Measurements from ENCODE around the gene ST13.
A peak's percentile ranks its signal among the peaks of the same experiment; 100 is the strongest.
"Not testable (repeated sequence)": the region's sequence is repeated elsewhere in the genome, so short reads cannot be mapped to it uniquely, and the experiment has no call there.

The ST13 gene

DNA sequence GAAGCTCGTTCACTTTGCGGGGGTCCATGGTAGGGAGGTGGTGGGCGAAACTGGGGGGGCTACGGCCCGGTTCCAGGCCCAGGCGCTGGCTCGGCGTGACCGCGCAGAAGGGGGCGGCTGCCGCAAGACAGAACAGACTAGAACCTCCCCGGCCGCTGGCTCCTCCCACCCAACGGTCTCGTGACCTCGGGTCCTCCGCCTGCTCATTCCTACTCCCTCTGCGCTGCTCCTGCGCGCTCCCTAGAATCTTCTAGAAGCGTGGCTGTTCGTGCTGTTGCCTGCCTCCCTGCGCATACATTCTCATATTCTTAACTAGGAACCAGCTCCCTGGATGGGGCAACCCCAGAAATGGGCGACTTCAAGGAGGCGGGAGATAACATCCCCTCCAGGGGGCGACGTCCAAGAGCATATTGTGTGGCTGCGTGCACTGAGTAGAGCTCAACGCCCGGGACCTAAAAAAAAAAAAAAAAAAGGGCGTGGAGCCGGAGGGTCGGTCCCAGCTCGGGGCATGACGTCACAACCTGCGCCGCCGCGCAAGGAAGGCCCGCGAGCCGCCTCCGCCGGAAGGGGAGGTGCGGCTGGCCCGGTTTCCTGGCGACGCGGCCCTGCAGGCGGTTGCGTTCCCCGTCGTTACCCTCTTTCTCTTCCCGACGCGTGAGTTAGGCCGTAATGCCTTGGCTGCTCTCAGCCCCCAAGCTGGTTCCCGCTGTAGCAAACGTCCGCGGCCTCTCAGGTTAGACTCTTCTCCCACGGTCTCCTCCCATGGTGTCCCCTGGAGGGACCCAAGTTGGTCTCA lies at the start of gene ST13, which contains the start of gene XPNPEP3:
ST13 (minus strand) TSS at position 127 of the 796 bp plus-strand sequence; CDS start at position 28, 99 bp downstream.
XPNPEP3 (plus strand) TSS at position 636 of the 796 bp plus-strand sequence; CDS start at position 670, 34 bp downstream.
- peak; percentile 92 for DNase-seq

DNA sequence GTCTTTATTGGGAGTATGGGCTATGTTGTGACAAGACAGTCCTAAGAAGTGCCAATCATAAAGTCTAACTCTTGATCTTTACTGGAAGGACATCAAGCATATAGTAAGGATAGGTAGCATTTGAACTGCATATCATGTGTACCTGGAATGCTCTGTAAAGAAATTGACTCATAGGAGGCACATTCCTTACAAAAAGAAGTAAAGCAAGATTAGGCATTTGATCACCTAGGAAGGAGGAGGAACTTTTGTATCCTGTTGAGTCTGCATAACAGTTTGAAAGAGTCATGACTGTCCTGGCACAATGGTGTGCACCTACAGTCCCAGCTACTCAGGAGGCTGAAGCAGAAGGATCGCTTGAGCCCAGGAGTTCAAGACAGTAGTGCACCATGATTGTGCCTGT lies 47.7 kb upstream of the ST13 start:
- no peak for DNase-seq

DNA sequence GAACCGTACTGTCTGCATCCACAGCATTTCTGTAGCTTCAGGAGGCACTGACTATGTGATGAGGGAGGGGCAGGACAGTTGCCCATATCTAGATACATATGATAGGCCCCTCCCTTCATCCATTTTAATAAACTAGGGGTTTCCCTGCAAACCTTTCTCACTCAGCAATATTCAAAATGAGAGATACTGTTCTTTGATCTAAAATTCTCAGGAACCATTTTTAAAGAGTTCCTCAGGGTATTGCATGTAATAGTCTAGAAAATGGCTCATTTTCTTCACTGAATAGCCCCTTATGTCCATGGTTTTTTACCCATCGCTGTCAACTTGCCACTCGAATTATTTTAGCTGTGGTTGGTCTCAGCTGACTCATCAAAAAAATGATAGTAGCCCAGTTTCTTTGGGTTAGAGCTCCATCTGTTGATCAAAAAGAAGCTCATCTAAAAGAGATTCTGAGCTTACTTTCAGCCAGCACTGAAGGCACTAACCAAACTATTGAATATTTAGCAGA lies 42.5 kb upstream of the ST13 start:
- DNase-seq, result peak; percentile 3

DNA sequence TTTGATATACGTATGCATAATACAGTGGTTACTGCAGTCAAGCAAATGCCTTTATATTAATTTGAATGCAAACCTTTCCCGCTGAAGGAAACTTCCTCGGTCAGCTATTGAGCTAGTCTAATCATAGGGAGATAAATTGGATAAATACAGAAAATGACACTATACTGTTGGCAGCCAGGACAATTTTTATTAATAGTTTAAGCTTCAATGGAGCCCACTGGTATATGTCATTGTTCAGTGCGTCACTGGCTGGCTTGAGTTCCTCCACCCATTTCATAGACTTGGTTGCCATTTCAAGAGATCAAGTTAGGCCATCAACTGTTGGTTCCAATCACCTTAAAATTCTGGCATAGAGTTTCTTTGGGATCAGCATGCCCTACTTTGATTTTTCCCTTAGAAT lies 38.0 kb upstream of the ST13 start:
- DNase-seq, result no peak

DNA sequence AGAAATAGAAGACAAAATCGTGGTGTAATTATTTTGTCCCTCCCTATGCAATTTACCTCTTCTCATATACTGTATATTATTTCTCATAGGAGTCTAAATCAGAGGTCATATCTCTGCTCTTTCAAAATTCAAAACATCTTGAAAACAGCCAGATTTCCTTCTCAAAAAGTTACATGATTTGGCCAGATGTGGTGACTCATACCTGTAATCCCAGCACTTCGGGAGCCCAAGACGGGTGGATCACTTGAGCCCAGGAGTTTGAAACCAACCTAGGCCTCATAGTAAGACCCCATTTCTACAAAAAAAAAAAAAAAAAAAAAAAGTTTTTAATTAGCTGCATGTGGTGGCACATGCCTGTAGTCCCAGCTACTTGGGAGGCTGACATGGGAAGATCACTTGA lies 34.4 kb upstream of the ST13 start:
- no peak for DNase-seq

DNA sequence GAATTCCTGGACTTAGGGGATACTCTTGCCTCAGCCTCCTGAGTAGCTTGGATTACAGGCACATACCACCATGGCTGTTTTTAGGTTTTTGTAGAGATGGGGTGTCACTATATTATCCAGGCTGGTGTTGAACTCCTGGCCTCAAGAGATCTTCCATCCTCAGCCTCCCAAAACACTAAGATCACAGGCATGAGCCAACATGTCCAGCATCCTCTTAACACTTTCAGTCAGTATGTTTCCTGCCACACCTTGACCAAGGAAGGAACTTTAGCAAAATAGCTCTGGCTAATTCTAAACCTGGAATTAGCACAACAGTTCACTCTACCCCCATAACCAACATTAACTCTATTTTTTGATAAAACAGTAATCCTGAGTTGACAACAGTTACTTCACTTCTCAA lies 32.7 kb upstream of the ST13 start:
- DNase-seq, result no peak

DNA sequence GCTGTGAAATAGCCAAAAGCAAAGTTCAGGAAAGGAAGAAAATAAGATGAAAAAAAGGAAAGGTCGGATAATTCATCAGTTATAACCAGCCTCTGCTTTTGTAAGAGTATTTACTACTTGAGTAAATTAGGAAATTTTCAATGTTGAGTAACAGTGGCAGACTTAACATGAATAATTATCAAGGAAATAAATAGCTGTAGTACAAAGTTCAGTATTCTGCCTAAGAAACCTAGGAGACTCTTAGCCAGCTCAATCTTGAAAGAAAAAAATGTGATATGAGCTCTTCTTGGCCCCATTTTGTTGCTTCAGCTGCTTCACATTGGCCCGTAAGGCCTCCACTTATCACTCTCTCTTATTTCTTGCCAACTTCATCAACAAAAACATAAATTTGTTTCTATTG lies 22.5 kb upstream of the ST13 start:
- DNase-seq, result no peak

DNA sequence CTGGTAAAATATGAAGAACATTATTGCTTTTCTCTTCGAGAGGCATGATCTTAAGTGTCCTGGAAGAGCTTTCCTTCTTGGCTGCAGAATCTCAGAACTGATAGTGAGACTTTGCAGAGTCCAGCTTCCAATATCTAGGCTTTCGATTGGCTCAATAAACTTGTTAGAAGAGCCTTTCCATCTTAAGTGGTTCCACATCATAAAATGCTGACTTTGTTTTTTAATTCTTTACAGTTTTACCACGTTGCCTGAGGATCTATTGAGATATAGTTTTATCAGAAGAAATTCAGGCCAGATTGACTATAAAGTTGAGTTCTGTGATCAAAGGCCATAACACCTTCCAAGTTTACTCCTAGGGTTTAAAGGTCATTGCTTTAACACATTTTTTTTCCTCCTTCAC lies 21.0 kb upstream of the ST13 start:
- DNase-seq, result no peak

DNA sequence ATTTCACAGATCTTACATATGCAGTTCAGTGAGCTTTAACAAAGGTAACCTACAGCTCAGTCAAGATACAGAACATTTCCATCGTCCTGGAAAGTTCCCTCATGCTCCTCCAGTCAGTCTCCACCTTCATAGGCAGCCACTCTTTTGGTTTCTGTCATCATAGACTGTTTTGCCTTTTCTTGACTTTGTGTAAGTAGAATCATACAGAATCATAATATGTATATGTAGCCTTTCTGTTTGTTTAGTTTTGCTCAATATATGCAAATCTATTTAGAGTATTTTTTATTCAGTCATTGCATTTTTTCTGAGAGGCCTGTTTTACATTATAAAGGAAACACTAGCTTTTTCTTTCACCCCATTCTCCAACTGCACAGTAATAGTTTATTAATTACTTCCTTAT lies 20.5 kb upstream of the ST13 start:
- no peak for DNase-seq

DNA sequence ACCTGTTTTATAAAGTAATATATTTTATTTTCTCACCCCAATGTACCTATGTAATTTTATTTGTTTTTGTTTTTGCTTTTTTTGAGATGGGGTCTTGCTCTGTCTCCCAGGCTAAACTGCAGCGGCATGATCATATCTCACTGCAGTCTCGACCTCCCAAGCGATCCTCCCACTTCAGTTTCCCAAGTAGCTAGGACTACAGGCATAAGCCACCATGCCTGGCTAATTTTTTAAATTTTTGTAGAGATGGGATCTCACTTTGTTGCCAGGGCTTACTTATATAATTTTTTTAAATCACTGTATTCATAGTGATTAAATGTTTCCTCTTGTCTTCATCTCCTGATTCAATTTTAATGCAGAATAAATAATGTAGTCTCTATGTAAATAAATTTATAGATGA lies 18.7 kb upstream of the ST13 start:
- no peak for DNase-seq

DNA sequence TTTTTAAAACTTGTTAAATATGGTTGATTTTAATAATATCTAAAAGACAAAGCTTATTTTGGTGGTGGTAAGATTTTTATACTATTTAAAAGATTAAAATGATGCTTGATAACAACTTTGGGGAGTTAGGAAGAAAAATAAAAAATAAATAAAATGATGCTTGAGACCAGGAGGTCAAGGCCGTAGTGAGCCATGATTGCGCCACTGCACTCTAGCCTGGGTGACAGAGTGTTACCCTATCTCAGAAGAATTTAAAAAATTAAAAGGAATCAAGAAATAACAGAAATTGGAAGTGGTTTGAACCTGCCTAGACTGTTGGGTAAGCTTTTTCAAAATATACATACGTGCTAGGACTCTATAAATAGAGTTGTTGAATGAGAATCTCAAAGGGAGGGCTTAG lies 17.6 kb upstream of the ST13 start:
- DNase-seq, result no peak

DNA sequence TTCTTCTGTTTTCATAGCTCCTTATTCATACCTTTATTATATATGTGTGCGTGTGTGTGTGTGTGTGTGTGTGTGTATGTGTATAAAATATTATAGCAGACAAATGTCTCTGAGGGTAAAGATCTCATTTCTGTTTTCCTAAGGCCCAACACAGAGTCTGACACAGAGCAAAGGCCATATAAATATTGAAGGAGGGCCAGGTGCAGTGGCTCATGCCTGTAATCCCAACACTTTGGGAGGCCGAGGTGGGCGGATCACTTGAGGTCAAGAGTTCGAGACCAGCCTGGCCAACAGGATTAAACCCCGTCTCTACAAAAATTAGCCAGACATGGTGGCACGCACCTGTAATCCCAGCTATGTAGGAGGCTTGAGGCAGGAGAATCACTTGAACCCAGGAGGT lies 11.9 kb upstream of the ST13 start:
- not testable (repeated sequence) for DNase-seq

DNA sequence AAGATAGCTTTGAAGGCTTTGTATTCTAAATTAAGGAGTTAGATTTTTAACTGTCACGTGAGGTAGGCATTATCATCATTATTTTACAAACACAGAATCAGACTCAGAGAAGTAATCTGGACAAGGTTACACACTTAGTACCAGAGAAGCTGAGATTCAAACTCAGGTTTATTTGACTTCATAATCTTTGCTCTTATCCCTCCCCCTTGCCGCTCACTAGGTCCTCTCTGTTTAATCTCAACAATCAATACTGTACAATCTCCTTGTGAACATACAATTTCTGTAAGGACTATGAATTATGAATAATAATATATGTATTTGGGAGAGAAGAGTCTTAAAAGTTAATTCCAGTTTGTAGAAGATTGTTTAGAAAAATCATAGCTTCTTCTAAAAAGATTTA lies 10.7 kb upstream of the ST13 start:
- no peak for DNase-seq

DNA sequence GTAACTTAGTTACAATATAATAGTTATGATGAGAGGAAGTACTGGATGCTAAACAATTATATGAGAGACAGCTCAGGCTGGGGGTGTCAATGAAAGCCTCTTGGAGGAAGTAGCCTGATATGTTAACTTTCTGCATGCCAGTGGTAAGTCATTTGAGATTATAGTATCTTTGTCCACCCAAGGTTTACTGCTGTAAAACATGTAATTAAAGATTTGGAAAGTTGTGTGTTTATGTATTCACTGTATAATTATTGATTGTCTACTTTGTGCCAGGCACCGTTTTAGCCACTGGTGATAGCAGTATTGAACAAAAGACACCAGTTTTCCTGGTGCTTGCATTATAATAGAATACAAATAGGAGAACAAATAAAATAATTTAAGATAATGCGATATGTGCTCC lies 6.1 kb upstream of the ST13 start:
- DNase-seq, result no peak

DNA sequence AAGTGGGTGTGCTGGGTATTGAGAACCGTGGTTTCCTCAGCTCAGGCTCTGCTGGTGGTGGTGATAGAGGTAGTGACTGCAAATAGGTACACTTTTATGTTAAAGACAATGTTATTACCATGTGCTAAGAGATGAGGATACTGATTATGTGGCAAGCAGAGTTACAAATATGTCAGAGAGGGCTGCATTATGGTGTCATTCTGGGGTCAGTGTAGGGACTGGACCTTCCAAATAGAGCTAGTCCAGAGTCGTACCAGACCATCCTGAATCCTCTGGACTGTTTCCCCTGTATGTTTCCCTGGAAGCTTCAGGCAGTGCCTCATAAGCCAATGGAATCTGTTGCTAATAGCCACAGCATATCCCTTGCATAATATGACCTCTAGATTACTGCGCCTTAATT lies 5.6 kb upstream of the ST13 start, which contains the start of gene DNAJB7:
DNAJB7 (minus strand) TSS at position 101 of the 400 bp plus-strand sequence. CDS start 119 bp downstream, outside the sequence.
- no peak for DNase-seq

DNA sequence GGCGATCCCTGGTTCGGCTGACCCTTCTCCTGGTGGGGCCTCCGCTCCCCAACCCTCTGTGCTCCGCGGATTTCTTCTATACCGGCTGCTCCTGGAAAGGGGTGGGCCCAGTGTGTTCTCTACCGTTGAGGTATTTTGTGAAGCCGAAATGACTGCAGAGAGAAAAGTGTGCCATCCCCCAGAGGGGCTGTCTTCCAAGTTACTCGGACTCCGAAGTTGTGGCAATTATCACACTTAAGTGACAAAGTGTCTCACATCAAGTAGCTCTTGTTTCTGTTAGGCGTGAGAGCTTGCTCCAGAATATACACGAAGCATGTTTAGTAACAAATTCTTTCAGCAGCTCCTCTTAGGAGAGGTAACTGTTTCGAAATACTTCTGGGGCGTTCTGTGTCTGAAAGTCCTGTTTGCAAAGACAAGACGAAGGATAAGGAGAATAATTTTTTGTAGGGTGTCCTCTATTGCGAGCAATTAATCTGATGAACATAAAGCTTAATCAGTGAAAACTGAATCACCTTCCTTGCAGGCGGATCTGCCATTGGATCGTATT lies 943 bp upstream of the ST13 start:
- no peak for DNase-seq

DNA sequence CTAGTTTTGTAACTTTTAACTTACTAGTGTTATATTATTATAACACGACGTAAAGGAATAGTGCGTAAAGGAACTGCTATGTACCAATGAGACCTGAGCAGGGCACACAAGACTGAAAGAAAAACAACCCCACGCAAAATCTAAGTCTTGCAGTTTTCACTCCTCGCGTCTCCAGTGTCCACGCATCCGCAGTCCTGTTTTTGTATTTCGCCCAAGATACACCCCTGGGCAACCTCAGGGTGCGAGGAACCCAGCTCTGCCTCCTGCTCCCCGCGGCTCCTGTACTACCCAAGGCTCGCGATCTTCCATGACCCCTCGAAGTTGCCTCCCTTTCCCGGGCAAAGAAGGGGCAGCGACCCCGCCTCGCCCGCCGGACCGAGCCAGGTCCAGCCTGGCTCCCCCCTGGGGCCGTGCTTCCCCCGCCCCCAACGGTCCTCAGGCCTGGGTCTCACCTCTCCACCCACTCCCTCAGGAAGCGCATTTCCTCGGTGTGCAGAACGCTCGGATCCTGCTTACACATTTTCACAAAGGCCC lies 393 bp downstream of the ST13 start:
- DNase-seq, result peak; percentile 13

DNA sequence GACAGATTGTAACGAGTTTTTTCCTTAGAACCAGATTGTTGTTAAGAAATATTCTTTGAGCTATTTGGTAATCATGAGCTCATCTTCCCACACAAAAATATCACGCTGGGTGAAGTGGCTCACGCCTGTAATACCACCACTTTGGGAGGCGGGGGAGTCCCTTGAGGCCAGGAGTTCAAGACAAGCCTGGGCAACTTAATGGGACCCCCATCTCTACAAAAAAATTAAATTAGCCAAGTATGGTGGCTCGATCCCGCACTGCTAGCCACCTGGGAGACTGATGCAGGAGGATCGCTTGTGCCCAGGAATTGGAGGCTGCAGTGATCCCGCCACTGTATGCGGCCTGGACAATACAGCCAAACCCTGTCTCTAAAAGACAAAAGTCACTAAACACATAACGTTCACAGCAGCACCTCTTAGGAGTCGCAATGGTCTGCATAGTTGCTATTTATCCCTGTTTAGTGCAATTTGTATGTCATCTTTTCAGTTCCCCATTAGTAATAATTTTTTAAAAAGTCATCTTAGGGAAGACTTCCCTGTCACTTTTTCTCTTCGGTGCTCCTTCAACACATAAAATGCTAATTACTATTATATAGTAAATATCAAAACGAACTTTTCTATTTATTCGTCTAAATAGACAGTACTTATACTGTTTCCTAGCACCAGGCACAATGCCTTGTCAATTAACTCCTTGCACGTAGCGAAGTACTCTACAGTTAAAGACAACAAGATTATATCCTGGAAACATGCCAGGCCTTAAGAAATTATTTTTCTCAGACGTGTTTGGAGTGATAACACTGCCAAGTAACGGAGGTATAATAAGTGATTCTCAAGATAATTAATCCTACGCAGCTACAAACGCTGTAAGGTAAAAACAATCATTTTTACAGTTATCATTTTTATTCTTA lies 1.1 kb downstream of the ST13 start:
- DNase-seq, result no peak

DNA sequence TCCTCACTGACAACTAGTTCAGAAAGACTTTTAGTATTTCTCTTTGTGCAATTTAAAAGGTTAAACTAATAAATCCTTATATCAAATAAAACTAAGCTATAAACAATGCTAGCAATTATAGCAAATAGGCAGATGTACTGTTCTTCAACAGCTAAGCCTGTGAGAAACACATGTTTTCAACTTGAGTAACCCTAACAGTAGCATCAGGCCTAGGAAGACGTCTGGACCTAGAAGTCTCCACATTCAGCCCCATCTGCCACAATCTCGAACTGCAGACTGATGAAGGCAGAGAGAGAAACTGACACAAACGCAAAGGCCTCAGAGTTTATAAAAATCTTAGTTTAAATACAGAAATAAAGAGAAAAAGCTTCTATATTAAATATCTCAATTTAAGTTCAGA lies 2.5 kb downstream of the ST13 start:
- no peak for DNase-seq

DNA sequence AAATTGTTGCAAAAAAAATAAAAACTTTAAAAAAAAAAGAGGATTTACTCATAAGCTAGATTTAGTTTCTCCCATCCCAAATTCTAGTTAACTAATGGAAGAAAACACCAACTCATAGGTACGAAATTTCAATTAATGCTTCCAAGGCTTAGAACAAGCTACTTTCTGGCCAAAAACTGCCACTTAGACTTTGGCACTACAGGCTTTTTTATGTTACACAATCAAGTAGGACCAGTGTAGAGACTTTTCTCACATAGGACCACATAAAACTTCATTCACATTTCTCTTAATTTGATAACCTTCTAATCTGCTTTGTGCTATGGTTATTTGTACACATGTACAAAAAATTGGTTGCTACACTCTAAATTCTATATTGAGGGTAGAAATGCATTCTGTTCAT lies 3.1 kb downstream of the ST13 start:
- no peak for DNase-seq

DNA sequence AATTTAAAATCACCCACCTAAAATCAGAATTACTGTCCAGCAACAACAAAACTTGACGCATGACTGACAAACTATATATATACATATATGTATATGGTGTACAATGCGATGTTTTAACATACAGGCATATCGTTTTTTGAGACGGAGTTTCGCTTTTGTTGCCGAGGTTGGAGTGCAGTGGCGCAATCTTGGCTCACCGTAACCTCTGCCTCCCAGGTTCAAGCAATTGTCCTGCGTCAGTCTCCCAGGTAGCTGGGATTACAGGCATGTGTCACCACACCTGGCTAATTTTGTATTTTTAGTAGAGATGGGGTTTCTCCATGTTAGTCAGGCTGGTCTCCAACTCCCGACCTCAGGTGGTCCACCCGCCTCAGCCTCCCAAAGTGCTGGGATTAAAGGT lies 10.6 kb downstream of the ST13 start:
- DNase-seq, result not testable (repeated sequence)

DNA sequence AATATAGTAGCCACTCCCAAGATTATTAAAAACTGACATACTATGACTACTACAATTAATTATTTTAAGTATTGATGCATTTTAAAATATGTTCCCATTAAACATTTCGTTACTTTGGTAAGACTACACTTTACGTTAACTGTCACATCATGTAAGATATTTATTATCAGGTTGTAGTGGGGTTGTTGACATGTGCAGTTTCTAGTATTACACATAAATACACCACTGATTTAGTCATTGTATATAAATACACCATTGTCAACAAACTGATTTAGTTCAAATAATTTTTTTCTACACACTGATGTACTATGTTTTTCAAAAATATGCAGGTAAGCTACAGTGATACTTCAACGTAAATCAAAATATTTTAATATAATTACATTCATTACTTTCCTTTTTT lies 11.5 kb downstream of the ST13 start:
- DNase-seq, result no peak

DNA sequence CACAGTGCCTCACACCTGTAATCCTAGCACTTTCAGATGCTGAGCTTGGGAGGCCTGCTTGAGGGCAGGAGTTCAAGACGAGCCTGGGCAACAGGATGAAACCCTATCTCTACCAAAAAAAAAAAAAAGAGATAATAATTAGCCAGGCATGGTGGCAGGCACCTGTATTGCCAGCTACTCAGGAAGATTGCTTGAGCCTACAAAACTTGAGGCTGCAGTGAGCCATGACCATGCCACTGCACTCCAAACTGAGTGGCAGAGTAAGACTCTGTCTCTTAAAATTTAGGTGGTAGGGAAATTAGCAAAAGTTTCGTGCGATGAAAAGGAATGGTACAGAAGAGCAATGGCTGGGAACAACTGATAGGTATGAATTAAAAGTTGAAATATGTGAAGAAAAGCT lies 18.0 kb downstream of the ST13 start:
- no peak for DNase-seq
